PC-3 (cell line): ENCODE results near the gene SMG6.

ENCODE experiments used
- EZH2 ChIP-seq: fragments of 300-600 bp; sonication (generic); IDR thresholded peaks from one replicate; pipeline ENCODE4 v1.6.1; 2017; ENCODE audit warnings: antibody characterized with exemption, mild to moderate bottlenecking, low read length; ENCODE audit not compliant: unreplicated experiment
- TF ChIP-seq, protein P1 (sequence below): fragments of 300-600 bp; sonication (generic); conservative IDR thresholded peaks from 2 replicates; pipeline ENCODE4 v1.5.1; 2017; ENCODE audit warnings: antibody characterized with exemption, low read depth, mild to moderate bottlenecking, low read length

DNA sequence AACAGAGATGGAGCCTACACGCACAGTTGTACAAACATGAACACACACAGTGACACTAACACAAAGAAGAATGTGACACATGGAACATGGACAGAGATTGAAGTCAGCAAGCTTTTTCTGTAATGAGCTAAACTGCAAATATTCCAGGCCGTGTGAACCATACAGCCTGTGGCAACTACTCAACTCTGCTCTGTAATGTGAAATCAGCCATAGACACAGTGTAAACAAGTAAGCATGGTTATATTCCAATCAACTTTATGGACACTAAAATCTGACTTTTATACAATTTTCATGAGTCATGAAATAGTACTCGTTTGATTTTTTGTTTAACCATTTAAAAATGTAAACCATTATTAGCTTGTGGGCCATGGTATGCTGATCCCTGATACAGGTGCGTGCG lies 120.2 kb downstream of the SMG6 start:
- no peak for TF ChIP-seq EZH2
- TF ChIP-seq, protein P1, sequence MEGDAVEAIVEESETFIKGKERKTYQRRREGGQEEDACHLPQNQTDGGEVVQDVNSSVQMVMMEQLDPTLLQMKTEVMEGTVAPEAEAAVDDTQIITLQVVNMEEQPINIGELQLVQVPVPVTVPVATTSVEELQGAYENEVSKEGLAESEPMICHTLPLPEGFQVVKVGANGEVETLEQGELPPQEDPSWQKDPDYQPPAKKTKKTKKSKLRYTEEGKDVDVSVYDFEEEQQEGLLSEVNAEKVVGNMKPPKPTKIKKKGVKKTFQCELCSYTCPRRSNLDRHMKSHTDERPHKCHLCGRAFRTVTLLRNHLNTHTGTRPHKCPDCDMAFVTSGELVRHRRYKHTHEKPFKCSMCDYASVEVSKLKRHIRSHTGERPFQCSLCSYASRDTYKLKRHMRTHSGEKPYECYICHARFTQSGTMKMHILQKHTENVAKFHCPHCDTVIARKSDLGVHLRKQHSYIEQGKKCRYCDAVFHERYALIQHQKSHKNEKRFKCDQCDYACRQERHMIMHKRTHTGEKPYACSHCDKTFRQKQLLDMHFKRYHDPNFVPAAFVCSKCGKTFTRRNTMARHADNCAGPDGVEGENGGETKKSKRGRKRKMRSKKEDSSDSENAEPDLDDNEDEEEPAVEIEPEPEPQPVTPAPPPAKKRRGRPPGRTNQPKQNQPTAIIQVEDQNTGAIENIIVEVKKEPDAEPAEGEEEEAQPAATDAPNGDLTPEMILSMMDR, result no peak
